ENCODE data around the gene WNT3A. TPM values are rescaled to one million over a fixed set of nuclear protein-coding genes. Genes with fewer than 3 reads are reported as not detected.

The WNT3A gene
- polyA plus RNA-seq, 1 of the 3 experiments (the other 2 are of a cell fraction): not detected

GRCh38 chr1:228010921-228011320, 4.1 kb downstream of the WNT3A start:
- no peak overlapping the region for H2AFZ ChIP-seq (ENCODE audit: low read depth)
- no peaks in the 10 kb centered on the region for H3K9me3 ChIP-seq
- no peak overlapping the region for H3K9ac ChIP-seq
- CTCF ChIA-PET: interaction anchor here (1.0 kb wide), 1 partner anchor 11 kb away, joined by 5 read pairs; no protein-coding TSS in a partner anchor
- POLR2A ChIA-PET: no interaction called here
- H3K27me3 ChIP-seq (ENCODE audit: insufficient read depth): peaks cover 31% of the 10 kb centered on the region
- H3K9me2 ChIP-seq: no peaks in the 10 kb centered on the region
- no peaks in the 10 kb centered on the region for H3K79me2 ChIP-seq (ENCODE audit: insufficient read depth)
- no peak for TF ChIP-seq POLR2AphosphoS5 (IDR thresholded peaks at IDR 0.05; ENCODE audit: low read depth, low read length)
- TF ChIP-seq IRF3 (IDR thresholded peaks at IDR 0.05; ENCODE audit: low read depth, low read length): no peak
- TF ChIP-seq YY1 (IDR thresholded peaks at IDR 0.05; ENCODE audit: low read depth): no peak
- TF ChIP-seq RCOR1 (IDR thresholded peaks at IDR 0.05; ENCODE audit: low read length): no peak
- TF ChIP-seq FOXJ3 (CRISPR knock-in tag; IDR thresholded peaks at IDR 0.05): no peak
- TF ChIP-seq FOXM1 (IDR thresholded peaks at IDR 0.05; ENCODE audit: low read depth): no peak
- no peak for TF ChIP-seq USF2 (IDR thresholded peaks at IDR 0.05; ENCODE audit: borderline replicate concordance, low read depth, low read length)
- TF ChIP-seq TEAD4 (IDR thresholded peaks at IDR 0.05; ENCODE audit: borderline replicate concordance, insufficient read depth): no peak
- TF ChIP-seq SMC3 (IDR thresholded peaks at IDR 0.05; ENCODE audit: low read depth, low read length): no peak
- TF ChIP-seq NRF1 (IDR thresholded peaks at IDR 0.05; ENCODE audit: low read depth, low read length): no peak
- TF ChIP-seq ELF1 (IDR thresholded peaks at IDR 0.05): no peak
- TF ChIP-seq MXI1 (IDR thresholded peaks at IDR 0.05; ENCODE audit: low read depth, low read length): no peak
- TF ChIP-seq RAD21 (IDR thresholded peaks at IDR 0.05; ENCODE audit: low read length): no peak
- TF ChIP-seq JUND (IDR thresholded peaks at IDR 0.05): no peak
- no peak for TF ChIP-seq SIN3A (IDR thresholded peaks at IDR 0.05; ENCODE audit: borderline replicate concordance, low read depth, low read length)
- TF ChIP-seq NFIC (IDR thresholded peaks at IDR 0.05; ENCODE audit: borderline replicate concordance): no peak
- TF ChIP-seq MEF2A (IDR thresholded peaks at IDR 0.05; ENCODE audit: borderline replicate concordance, low read depth): no peak
- H3F3A ChIP-seq (replicated peaks; ENCODE audit: insufficient read depth): no peaks in the 10 kb centered on the region
- H4K20me1 ChIP-seq (ENCODE audit: insufficient read depth): no peaks in the 10 kb centered on the region
- no peak for DNase-seq
- H3K27ac ChIP-seq (ENCODE audit: low read depth in 2 of 2, low read length in 1 of 2): no peak overlapping the region
- WGBS (ENCODE audit: low lambda C conversion rate): 29% methylated on average over 5 of the region's 7 CpGs
- H3K4me2 ChIP-seq: no peak overlapping the region
- H3K4me3 ChIP-seq (ENCODE audit: low read depth in 2 of 2, low read length in 1 of 2): no peak overlapping the region
- peaks cover 0 to 6% of the 10 kb centered on the region in 2 experiments; a peak in 1 of 4 replicates for H3K4me1 ChIP-seq (ENCODE audit: control insufficient read depth in 1 of 2, insufficient read depth in 2 of 2, low read depth in 1 of 2, low read length in 1 of 2)
- H3K36me3 ChIP-seq (replicated peaks in 1 of 2; ENCODE audit: control insufficient read depth in 1 of 2, insufficient read depth in 2 of 2, low read length in 1 of 2): no peaks in the 10 kb centered on the region

GRCh38 chr1:228011721-228012311, 5.0 kb downstream of the WNT3A start:
- CTCF ChIA-PET: interaction anchor here (0.8 to 1.1 kb wide), 2 partner anchors 488 to 503 kb away, joined by 3 read pairs; no protein-coding TSS in a partner anchor
- no peaks in the 10 kb centered on the region for H3F3A ChIP-seq (replicated peaks; ENCODE audit: insufficient read depth)
- no peaks in the 10 kb centered on the region for H3K79me2 ChIP-seq (ENCODE audit: insufficient read depth)
- no peak overlapping the region for H3K4me2 ChIP-seq
- no peaks in the 10 kb centered on the region for H4K20me1 ChIP-seq (ENCODE audit: insufficient read depth)
- H3K9me3 ChIP-seq: no peaks in the 10 kb centered on the region
- H3K4me1 ChIP-seq (ENCODE audit: control insufficient read depth in 1 of 2, insufficient read depth in 2 of 2, low read depth in 1 of 2, low read length in 1 of 2): peaks cover 0 to 6% of the 10 kb centered on the region in 2 experiments; a peak in 1 of 4 replicates
- POLR2A ChIA-PET: no interaction called here
- H3K27me3 ChIP-seq (ENCODE audit: insufficient read depth): peaks cover 26% of the 10 kb centered on the region
- H3K9me2 ChIP-seq: no peaks in the 10 kb centered on the region
- no peak overlapping the region for H3K9ac ChIP-seq
- H2AFZ ChIP-seq (ENCODE audit: low read depth): no peak overlapping the region
- no peak overlapping the region for H3K4me3 ChIP-seq (ENCODE audit: low read depth in 2 of 2, low read length in 1 of 2)
- H3K27ac ChIP-seq (ENCODE audit: low read depth in 2 of 2, low read length in 1 of 2): no peak overlapping the region
- DNase-seq: no peak
- no peaks in the 10 kb centered on the region for H3K36me3 ChIP-seq (replicated peaks in 1 of 2; ENCODE audit: control insufficient read depth in 1 of 2, insufficient read depth in 2 of 2, low read length in 1 of 2)
- WGBS (ENCODE audit: low lambda C conversion rate): 46% methylated on average over 11 of the region's 16 CpGs
- no peak for TF ChIP-seq RCOR1 (IDR thresholded peaks at IDR 0.05; ENCODE audit: low read length)
- TF ChIP-seq IRF3 (IDR thresholded peaks at IDR 0.05; ENCODE audit: low read depth, low read length): no peak
- no peak for TF ChIP-seq FOXJ3 (CRISPR knock-in tag; IDR thresholded peaks at IDR 0.05)
- TF ChIP-seq NRF1 (IDR thresholded peaks at IDR 0.05; ENCODE audit: low read depth, low read length): no peak
- TF ChIP-seq ZBTB33 (IDR thresholded peaks at IDR 0.05; ENCODE audit: borderline replicate concordance, low read depth): no peak
- TF ChIP-seq REST (IDR thresholded peaks at IDR 0.05; ENCODE audit: low read depth, low read length): no peak
- TF ChIP-seq YY1 (IDR thresholded peaks at IDR 0.05; ENCODE audit: low read depth): no peak

All from SK-N-SH (cell line).